SH-SY5Y (cell line): ENCODE data around the gene BABAM2.
A peak's percentile ranks its signal among the peaks of the same experiment; 100 is the strongest.

Experiments used
- GATA2 ChIP-seq: IDR thresholded peaks from 2 replicates; pipeline ENCODE4 v1.6.1; 2011; ENCODE audit warnings: mild to moderate bottlenecking, low read depth, low read length
- GATA3 ChIP-seq: IDR thresholded peaks from 2 replicates; pipeline ENCODE4 v1.6.1; 2011; ENCODE audit warnings: low read depth, mild to moderate bottlenecking, low read length, moderate library complexity

BABAM2 gene

DNA sequence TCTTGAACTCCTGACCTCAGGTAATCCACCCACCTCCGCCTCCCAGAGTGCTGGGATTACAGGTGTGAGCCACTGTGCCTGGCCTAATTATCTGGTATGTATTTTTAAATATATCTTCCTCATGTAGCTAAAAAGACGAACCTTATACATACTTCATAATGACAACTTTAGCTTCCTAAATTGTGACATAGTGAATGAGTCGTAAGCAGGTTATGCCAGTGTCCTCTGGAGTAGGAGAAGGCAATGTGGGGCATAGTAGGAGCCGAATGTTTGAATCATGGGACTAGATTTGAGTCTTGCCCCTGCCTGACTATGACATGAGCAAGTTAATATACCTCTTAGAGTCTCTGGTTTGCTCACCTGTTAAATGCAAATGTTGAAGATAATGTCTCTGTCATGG, 406.4 kb downstream of the BABAM2 start:
- TF ChIP-seq GATA3 (no peak), GATA2 (no peak)

DNA sequence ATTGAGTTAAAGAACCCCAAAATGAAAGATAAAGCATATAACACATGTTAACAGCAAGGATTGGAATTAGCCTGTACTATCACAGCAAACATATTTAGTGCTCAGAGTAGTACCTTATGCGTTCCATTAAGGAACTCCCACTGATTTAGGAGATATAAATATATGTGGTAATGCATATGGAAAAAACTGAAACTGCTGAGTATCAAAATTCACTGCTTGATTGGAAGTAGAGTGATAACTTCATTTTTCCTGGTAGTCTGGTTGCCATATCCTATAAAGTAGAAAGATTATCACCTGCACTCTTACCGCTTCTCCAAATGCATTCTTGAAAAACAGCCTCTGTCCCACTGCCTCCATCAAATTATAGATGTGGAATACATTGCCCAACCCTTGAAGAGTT, 407.0 kb downstream of the BABAM2 start:
- TF ChIP-seq GATA2 (no peak), GATA3 (no peak)

DNA sequence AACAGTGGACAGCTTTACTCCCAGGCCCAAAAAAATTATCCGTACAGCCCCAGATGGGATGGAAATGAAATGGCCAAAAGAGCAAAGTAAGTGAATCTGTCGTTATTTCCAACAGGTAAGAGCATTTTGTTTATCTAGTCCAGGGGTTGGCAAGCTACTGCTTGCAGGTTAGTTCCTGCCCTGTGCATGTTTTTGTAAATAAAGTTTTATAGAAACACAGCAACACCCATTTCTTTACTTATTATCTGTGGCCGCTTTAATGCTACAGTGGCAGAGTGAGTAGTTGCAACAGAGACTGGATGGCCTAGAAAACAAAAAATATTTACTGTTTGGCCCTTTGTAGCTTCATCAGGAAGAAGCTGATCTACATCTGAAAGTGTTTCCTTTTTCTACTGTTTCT, 407.9 kb downstream of the BABAM2 start:
- no peak for TF ChIP-seq GATA3
- no peak for TF ChIP-seq GATA2

DNA sequence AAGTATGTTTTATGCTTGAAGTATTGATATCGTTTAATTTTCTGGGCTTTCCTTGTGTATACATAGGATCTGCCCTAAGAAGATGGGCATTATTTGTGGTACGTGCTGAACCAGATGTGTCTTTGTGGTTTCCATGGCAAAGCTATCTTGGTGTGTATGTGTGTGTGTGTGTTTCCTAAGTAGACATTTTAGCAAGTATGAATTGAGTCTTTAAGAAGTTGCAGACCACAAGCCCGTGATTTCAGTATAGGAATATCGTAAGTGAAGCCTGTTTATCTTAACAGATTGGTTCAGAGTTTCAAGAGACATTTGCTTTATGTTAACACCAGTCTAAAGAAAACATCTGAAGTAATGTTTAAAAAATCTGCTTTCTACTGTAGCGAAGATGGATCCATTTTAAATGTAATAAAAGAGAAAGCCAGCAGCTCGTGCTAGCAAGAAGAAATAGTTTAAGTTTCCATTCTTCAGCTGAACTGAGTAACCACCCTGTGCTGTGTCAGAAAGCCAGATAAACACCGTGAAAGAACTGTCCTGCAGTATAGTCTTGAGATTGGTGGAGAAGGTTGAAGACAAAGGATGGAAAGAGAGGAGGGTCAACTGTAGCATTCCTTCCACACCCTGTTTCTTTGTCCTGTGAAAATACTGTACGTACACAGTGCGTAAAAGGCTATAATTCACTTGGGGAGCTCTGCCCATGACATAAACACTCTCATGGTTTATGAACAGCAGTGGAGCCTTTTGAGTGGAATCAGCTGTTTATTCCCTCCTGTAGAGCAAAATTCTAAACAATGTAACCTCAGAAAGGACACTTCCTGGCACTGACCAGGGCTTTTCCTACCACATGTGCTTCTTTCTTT, 410.2 kb downstream of the BABAM2 start:
- TF ChIP-seq GATA3 (no peak), GATA2 (no peak)

DNA sequence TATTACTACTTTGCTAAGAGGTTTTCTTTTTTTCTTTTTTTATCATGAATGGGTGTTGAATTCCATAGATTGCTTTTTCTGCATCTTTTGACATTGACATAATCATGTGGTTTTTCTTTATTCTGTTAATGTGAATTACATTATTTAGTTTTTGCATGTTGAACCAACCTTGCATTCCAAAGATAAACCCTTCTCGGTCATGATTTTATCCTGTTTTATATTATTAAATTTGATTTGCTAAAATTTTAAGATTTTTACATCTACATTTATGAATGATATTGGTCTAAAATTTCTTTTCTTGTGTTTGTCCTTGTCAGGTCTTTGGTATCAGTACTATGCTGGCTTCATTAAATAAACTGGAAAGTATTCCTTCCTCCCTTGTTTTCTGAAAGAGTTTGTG, 414.7 kb downstream of the BABAM2 start:
- TF ChIP-seq GATA3 (no peak), GATA2 (no peak)

DNA sequence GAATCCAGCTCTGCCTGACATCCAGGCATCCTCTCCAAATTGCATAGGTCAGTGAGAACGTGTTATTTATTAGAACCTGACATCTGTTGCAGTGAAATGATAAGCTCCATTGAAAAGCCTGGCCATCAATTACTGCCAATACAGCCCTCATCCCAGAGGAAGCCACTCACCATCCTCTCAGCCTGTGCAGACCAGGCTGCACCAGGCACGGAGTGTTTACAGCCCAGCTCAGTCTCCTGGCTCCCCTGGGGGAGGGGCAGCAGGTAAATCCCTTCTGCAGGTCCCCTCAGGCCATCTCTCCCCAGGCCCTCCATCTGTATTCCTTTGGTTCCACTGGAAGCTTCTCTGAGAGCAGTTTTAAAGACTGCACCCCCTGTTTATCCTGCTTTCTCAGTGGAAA, 419.6 kb downstream of the BABAM2 start:
- TF ChIP-seq GATA2, result peak; percentile 67
- TF ChIP-seq GATA3, result no peak

DNA sequence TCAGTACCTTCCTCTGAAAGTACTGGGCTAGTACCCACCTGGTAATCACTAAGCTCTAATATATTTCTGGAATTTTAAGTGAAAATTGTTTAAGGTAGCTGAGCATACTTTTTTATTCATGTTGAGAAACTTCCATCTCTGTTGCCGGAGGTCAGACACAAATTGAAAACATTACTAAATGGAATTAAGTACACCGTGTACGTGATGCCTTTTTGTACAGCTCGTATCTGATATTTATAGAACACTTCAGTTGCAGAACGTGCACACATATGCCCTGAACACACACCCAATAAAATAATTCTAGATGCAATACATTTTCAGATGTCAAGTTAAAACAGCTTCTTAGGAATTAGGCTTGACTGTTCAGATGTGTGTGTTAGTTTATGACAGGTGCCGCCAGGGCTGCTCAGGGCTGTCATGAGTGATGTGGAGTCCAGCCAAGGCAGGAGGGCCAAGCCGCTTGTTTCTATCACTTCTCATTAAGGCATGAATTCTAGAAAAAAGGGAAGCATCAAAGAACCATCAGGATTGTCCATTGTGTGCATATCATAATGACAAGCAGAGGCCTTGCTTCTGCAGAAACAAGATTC, 421.2 kb downstream of the BABAM2 start:
- TF ChIP-seq GATA3 (no peak), GATA2 (no peak)

DNA sequence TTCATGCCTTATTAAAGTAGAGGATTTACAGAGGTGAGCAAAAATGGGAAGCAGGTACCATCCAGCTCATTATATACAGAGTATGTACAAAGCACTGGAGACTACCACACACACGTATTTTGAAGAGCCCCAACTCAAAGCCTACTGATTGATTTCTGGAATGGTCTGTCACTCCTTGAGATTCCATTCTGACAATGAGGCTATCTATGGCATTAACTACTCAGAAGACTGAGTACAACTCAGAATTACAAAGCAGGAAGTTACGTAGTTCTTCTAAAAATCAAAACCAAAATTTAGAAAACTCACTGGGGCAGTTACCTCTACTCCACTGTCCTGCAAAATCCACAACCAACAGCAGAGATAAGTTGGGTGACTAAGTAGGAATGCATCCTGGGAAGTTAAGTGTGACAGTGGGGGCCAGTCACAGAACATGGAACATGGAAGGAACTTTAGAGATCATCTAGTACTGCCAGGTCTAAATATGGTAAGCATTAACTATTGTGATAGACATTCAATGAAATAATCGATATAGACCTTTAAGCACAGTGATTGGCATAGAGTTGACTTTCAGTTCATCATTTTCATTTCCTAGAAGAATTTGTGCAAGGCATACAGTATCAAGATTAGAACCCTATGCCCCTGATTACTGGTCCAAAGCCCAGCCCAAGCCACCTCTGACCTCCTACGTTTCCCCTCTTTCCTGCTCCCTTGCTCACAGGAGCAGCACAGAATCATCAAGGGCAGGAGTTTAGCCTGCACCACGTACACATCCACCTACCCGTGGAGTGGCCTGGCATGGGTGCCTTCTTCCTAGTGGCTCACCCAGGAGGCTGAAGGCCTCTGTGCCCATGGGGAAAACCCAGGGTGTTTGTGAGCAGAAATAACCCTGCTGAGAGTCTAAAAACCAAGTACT, 422.0 kb downstream of the BABAM2 start:
- no peak for TF ChIP-seq GATA2
- no peak for TF ChIP-seq GATA3

DNA sequence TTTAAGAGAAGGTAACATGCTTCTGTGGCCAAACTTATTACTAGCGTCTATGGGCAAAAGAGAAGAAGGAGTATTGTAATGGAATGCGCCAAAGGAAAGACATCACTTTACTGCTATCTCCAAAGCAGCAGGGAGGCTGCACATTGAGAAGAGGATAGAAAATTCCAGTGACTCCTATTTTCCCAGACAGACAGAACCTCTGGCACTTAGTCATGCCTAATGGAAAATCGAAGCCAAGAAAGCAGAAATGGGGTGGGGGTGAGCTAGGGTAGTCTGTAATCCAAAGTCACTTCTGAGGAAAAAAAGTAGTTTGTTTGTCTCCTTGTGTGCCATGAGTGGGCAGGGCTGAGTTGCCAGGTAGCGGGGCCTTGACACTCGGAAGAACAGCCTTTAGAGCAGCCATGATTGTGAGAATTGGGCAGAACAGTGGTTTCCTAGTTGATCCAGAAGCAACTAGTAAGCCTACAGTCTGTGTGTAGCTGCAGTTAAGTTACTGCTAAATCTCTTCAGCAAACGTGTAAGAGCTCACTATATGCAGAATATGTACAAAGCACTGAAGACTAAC, 422.8 kb downstream of the BABAM2 start:
- TF ChIP-seq GATA3 (no peak), GATA2 (no peak)

DNA sequence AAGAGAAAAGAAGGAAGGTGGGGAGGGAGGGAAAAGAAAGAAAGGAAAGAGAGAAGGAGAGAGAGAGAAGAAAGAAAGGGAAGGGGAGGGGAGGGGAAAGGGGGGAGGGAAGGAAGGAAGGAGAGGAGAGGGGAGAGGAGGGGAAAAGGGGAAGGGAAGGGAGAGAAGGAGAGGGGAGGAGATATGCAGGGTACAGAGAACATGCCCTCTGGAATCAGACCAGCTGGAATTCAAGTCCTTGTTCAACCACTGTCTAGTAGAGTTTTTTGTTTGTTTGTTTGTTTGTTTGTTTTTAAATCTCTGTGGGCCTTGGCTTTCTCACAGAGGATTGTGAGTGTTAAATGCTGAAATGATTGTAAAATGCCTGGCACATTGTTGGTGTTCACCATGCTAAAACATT, 424.4 kb downstream of the BABAM2 start:
- TF ChIP-seq GATA3 (no peak), GATA2 (no peak)

DNA sequence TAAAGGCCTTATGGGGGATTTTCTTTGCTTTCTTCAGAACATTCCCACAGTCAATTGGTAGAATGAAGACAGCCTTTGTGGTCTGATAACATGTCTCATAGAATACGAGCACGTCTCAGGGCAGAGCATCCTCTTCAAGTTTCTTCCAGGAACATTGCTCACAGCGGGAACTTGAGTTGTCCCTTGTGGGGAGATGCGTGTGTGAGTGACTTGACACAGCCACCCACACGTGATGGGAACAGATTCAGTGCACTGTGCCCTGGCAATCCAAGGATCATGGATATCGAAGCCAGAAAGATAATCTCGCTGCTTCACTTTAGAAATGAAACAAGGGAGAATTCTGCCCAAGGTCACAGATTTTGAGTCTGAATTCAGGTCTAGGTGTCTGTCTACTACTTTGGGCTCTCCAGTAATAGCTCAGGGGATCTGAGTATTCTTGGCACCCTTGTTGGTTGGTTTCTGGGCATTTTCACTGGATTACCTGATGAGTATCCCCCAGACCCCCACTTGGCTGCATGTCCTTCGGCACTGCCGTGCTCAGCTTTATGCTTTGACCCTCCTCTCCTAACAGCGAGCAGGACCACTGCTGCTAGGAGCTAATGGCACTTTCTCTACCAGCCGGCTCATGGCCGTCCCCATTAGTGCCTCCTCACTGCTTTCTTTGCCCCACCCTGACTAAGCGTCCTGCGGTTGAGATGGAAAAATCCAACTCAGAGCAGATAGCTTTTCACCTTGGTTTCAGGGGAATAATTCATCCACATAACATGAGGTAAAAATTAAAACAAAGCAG, 426.2 kb downstream of the BABAM2 start:
- TF ChIP-seq GATA2 (no peak), GATA3 (no peak)

DNA sequence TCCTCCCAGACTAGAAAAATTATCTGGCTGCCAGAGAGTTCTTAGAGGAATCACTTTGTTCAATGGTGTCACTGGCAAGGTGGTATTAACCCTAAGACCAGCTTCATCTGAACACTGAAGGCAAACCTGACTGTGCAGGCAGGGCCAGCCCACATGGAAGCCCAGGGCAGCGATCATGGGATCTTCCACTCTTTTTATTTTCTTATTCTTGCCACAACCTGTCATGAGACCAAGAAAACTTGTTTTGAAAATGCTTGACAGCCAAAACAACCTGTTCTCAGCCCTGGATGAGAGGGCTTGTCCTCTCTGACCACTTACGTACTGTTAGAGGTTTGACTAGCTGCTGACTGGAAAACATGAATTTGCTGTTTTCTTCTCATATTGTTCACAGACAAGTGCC, 426.9 kb downstream of the BABAM2 start:
- no peak for TF ChIP-seq GATA2
- no peak for TF ChIP-seq GATA3

DNA sequence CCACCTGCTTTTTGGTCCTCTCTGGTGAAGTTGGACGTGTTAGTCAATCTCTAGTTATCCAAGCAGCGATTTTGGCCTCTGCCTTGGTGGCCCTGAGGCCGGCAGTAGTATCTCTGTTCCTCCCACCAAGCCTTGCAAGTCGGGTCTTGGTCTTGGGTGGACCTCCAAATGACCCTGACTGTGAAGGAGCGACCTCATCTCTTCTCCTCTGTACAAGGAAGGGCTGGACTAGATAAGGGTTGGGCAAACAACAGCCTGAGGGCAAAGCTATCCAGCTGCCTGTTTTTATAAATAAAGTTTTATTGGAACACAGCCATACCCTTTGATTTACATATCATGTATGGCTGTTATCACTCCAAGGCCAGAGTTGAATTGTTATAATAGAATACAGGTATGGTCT, 427.5 kb downstream of the BABAM2 start:
- no peak for TF ChIP-seq GATA2
- TF ChIP-seq GATA3, result no peak
